ENCODE measurements around the gene PPP1R9A.

The PPP1R9A gene

GRCh38 chr7:95276114-95276513, 368.7 kb downstream of the PPP1R9A start:
- Histone ChIP-seq H3K36me3 (ENCODE audit: control insufficient read depth, insufficient read depth, low read length) (no peaks in the 10 kb centered on the region), H3K27ac (no peak overlapping the region)
- TF ChIP-seq, protein P1, sequence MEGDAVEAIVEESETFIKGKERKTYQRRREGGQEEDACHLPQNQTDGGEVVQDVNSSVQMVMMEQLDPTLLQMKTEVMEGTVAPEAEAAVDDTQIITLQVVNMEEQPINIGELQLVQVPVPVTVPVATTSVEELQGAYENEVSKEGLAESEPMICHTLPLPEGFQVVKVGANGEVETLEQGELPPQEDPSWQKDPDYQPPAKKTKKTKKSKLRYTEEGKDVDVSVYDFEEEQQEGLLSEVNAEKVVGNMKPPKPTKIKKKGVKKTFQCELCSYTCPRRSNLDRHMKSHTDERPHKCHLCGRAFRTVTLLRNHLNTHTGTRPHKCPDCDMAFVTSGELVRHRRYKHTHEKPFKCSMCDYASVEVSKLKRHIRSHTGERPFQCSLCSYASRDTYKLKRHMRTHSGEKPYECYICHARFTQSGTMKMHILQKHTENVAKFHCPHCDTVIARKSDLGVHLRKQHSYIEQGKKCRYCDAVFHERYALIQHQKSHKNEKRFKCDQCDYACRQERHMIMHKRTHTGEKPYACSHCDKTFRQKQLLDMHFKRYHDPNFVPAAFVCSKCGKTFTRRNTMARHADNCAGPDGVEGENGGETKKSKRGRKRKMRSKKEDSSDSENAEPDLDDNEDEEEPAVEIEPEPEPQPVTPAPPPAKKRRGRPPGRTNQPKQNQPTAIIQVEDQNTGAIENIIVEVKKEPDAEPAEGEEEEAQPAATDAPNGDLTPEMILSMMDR (IDR thresholded peaks at IDR 0.05): no peak

GRCh38 chr7:95279417-95279816, 372.0 kb downstream of the PPP1R9A start:
- H2AFZ ChIP-seq: no peak overlapping the region
- no peaks in the 10 kb centered on the region for H3K36me3 ChIP-seq (ENCODE audit: control insufficient read depth, insufficient read depth, low read length)
- no peak overlapping the region for H3K27ac ChIP-seq
- no peaks in the 10 kb centered on the region for H3K9me3 ChIP-seq (ENCODE audit: control insufficient read depth, low read length)
- no peaks in the 10 kb centered on the region for H3K79me2 ChIP-seq
- TF ChIP-seq, protein P1 (IDR thresholded peaks at IDR 0.05): no peak
- no peaks in the 10 kb centered on the region for H3K27me3 ChIP-seq (ENCODE audit: control insufficient read depth, insufficient read depth, low read length)
- H3K4me3 ChIP-seq (ENCODE audit: low read depth, low read length): no peak overlapping the region
- no peaks in the 10 kb centered on the region for H3K4me1 ChIP-seq
- H3K4me2 ChIP-seq (ENCODE audit: low read length): no peak overlapping the region
- H3K9ac ChIP-seq: no peak overlapping the region

More at GRCh38 chr7:95276114-95276513, 368.7 kb downstream of the PPP1R9A start:
- Histone ChIP-seq H3K9ac (no peak overlapping the region), H2AFZ (no peak overlapping the region), H3K27me3 (ENCODE audit: control insufficient read depth, insufficient read depth, low read length) (no peaks in the 10 kb centered on the region), H3K9me3 (ENCODE audit: control insufficient read depth, low read length) (no peaks in the 10 kb centered on the region), H3K79me2 (no peaks in the 10 kb centered on the region), H3K4me1 (no peaks in the 10 kb centered on the region), H3K4me2 (ENCODE audit: low read length) (no peak overlapping the region), H3K4me3 (ENCODE audit: low read depth, low read length) (no peak overlapping the region)

DNA sequence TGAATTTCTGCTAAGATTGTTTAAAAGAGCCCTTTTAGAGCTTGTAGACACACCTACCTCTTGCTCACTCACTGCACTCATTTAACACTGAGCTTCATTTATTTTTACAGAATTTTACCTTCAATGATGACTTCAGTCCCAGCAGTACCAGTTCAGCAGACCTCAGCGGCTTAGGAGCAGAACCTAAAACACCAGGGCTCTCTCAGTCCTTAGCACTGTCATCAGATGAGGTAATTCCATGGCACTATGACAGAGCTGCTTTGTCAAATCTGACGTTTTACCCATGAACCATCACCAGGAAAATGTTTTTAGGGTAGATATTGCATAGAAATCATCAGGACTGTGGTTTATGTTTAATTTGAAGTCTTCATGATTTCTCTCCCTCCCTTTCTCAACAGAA, 378.7 kb downstream of the PPP1R9A start:
- H3K79me2 ChIP-seq: no peaks in the 10 kb centered on the region
- H3K9me3 ChIP-seq (ENCODE audit: control insufficient read depth, low read length): no peaks in the 10 kb centered on the region
- no peaks in the 10 kb centered on the region for H3K4me1 ChIP-seq
- H3K27me3 ChIP-seq (ENCODE audit: control insufficient read depth, insufficient read depth, low read length): no peaks in the 10 kb centered on the region
- H3K9ac ChIP-seq: no peak overlapping the region
- H3K4me3 ChIP-seq (ENCODE audit: low read depth, low read length): no peak overlapping the region
- H3K36me3 ChIP-seq (ENCODE audit: control insufficient read depth, insufficient read depth, low read length): no peaks in the 10 kb centered on the region
- no peak overlapping the region for H3K27ac ChIP-seq
- TF ChIP-seq, protein P1 (IDR thresholded peaks at IDR 0.05): no peak
- H3K4me2 ChIP-seq (ENCODE audit: low read length): no peak overlapping the region
- no peak overlapping the region for H2AFZ ChIP-seq

DNA sequence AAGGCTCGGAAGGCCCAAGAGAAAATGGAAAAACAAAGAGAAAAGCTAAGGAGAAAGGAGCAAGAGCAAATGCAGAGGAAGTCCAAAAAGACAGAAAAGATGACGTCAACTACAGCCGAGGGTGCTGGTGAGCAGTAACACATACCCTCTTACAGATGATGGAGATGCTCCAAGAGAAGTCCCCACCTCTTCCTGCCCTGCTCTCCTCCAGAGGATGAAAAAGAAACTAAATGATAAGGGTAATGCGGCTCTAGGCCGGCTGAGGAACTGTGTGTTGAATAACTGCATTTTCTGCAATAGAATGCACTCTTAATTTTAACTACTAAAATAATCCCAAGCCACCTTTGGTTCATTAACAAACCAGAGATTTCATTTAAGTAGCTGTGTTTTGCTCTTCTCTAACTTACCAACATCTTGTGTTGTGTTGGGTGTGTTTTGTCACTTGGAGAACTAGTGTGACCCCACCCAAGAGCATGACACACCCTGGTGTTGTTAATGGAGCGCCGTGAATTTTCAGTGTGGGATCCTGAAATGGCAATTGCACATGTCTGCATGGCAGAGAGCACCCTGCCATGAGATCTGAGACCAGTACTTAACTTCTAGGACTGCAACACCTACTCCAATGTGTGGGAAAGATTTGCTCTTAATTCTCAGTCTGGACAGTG, 382.9 kb downstream of the PPP1R9A start:
- H3K4me2 ChIP-seq (ENCODE audit: low read length): no peak overlapping the region
- H2AFZ ChIP-seq: no peak overlapping the region
- TF ChIP-seq, protein P1 (IDR thresholded peaks at IDR 0.05): no peak
- H3K79me2 ChIP-seq: no peaks in the 10 kb centered on the region
- no peak overlapping the region for H3K9ac ChIP-seq
- no peaks in the 10 kb centered on the region for H3K4me1 ChIP-seq
- no peaks in the 10 kb centered on the region for H3K36me3 ChIP-seq (ENCODE audit: control insufficient read depth, insufficient read depth, low read length)
- H3K27ac ChIP-seq: no peak overlapping the region
- H3K4me3 ChIP-seq (ENCODE audit: low read depth, low read length): no peak overlapping the region
- no peaks in the 10 kb centered on the region for H3K9me3 ChIP-seq (ENCODE audit: control insufficient read depth, low read length)
- no peaks in the 10 kb centered on the region for H3K27me3 ChIP-seq (ENCODE audit: control insufficient read depth, insufficient read depth, low read length)

- Histone ChIP-seq H3K4me3 (ENCODE audit: low read depth, low read length) (no peak overlapping the region), H3K79me2 (no peaks in the 10 kb centered on the region), H3K9ac (no peak overlapping the region), H3K27ac (no peak overlapping the region), H3K36me3 (ENCODE audit: control insufficient read depth, insufficient read depth, low read length) (no peaks in the 10 kb centered on the region), H3K4me1 (no peaks in the 10 kb centered on the region), H3K9me3 (ENCODE audit: control insufficient read depth, low read length) (no peaks in the 10 kb centered on the region), H3K27me3 (ENCODE audit: control insufficient read depth, insufficient read depth, low read length) (no peaks in the 10 kb centered on the region), H3K4me2 (ENCODE audit: low read length) (no peak overlapping the region), H2AFZ (no peak overlapping the region)
- TF ChIP-seq, protein P1 (IDR thresholded peaks at IDR 0.05): no peak
These were observed 388.0 kb downstream of the PPP1R9A start for GRCh38 chr7:95295397-95295796.

Data from parathyroid adenoma (tissue), 2 donors.